ENCODE data around the gene VAMP7. TPM values are rescaled to one million over a fixed set of nuclear protein-coding genes. Genes with fewer than 3 reads are reported as not detected.

VAMP7 gene
- total RNA-seq, 1 experiment from 2014 or later: 31.5 TPM

DNA sequence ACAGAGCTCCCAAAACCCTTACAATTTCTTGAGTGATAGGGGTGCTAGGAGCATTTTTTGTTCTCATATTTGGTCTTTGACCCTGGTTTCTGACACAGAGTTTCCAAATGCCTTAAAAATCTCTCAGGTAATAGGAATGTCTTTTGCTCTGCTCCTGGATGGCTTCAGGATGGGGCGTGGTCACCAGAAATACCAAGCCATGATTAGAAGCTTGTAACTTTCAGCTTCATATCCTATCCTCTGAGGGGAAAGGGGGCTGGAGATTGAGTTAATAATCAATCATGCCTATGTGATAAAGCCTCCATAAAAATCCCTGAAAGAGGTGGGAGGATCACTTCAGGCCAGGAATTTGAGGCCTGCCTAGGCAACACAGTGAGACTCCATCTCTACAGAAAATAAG is 81.8 kb downstream of the VAMP7 start:
- Histone ChIP-seq H3K4me1 (peaks cover 20% of the 10 kb centered on the region; the same call in 1 of the 2 replicates), H3K4me3 (ENCODE audit: low read depth, low read length) (no peak overlapping the region), H3K9me3 (0 out of 2 replicates have a peak, but pooled peaks cover 7% of the 10 kb centered on the region), H3K27me3 (replicated peaks; ENCODE audit: control insufficient read depth, insufficient read depth, low read length) (no peaks in the 10 kb centered on the region), H3K36me3 (ENCODE audit: control insufficient read depth, insufficient read depth, low read length) (no peaks in the 10 kb centered on the region)
- Mint-ChIP-seq H3K27ac (ENCODE audit: unreplicated experiment) (peak overlapping the region; percentile 71), H3K4me1 (ENCODE audit: low read depth, unreplicated experiment) (no peaks in the 10 kb centered on the region), H3K4me3 (ENCODE audit: unreplicated experiment) (peak overlapping the region; percentile 11), H3K36me3 (ENCODE audit: insufficient read depth, unreplicated experiment) (no peaks in the 10 kb centered on the region), H3K9me3 (ENCODE audit: unreplicated experiment) (no peaks in the 10 kb centered on the region), H3K27me3 (ENCODE audit: insufficient read depth, unreplicated experiment) (no peaks in the 10 kb centered on the region)
- ChIA-PET POLR2A (no interaction called here), CTCF (no interaction called here)
- intact Hi-C loops (cut with micrococcal nuclease; ENCODE audit: unreplicated experiment): no loop called here
- peak; percentile 55 to 75 for DNase-seq
- TF ChIP-seq, protein P1, sequence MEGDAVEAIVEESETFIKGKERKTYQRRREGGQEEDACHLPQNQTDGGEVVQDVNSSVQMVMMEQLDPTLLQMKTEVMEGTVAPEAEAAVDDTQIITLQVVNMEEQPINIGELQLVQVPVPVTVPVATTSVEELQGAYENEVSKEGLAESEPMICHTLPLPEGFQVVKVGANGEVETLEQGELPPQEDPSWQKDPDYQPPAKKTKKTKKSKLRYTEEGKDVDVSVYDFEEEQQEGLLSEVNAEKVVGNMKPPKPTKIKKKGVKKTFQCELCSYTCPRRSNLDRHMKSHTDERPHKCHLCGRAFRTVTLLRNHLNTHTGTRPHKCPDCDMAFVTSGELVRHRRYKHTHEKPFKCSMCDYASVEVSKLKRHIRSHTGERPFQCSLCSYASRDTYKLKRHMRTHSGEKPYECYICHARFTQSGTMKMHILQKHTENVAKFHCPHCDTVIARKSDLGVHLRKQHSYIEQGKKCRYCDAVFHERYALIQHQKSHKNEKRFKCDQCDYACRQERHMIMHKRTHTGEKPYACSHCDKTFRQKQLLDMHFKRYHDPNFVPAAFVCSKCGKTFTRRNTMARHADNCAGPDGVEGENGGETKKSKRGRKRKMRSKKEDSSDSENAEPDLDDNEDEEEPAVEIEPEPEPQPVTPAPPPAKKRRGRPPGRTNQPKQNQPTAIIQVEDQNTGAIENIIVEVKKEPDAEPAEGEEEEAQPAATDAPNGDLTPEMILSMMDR (IDR thresholded peaks at IDR 0.05; ENCODE audit: insufficient read depth in 1 of 2, low read depth in 1 of 2, low read length in 1 of 2, severe bottlenecking in 1 of 2, unreplicated experiment in 1 of 2): no peak
- BruUV-seq (replicated peaks): no TSS peak

DNA sequence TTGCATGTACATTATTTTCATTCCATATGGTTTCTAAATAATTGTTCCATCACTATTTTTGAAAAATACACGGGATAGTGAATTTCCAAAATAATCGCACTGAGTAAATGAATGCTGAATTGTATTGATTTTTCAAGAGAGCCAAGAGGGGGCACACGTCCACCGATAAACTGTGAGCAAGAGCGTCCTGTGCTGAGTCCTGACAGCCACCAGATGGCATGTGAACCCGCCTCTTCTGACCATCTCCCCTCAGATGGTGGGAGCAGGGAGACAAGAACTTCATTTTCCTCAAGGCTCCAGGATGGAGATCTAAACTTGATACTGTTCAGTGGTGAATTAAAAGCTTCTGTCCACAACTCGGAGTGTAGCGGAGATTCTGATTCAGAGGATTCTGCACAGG is 85.7 kb downstream of the VAMP7 start:
- Mint-ChIP-seq H3K4me1 (ENCODE audit: low read depth, unreplicated experiment) (no peaks in the 10 kb centered on the region), H3K27me3 (ENCODE audit: insufficient read depth, unreplicated experiment) (no peaks in the 10 kb centered on the region), H3K9me3 (ENCODE audit: unreplicated experiment) (peaks cover 9% of the 10 kb centered on the region), H3K27ac (ENCODE audit: unreplicated experiment) (no peak overlapping the region), H3K36me3 (ENCODE audit: insufficient read depth, unreplicated experiment) (no peaks in the 10 kb centered on the region), H3K4me3 (ENCODE audit: unreplicated experiment) (no peak overlapping the region)
- H3K9me3 ChIP-seq: 0 out of 2 replicates have a peak, but pooled peaks cover 7% of the 10 kb centered on the region
- ChIA-PET POLR2A (no interaction called here), CTCF (no interaction called here)
- H3K4me3 ChIP-seq (ENCODE audit: low read depth, low read length): no peak overlapping the region
- no TSS peak for BruUV-seq (replicated peaks)
- DNase-seq: peak; percentile 21 to 40
- no peaks in the 10 kb centered on the region for H3K36me3 ChIP-seq (ENCODE audit: control insufficient read depth, insufficient read depth, low read length)
- H3K4me1 ChIP-seq: peaks cover 16% of the 10 kb centered on the region; the same call in 1 of the 2 replicates
- intact Hi-C loops (cut with micrococcal nuclease; ENCODE audit: unreplicated experiment): no loop called here
- no peaks in the 10 kb centered on the region for H3K27me3 ChIP-seq (replicated peaks; ENCODE audit: control insufficient read depth, insufficient read depth, low read length)
- TF ChIP-seq, protein P1 (IDR thresholded peaks at IDR 0.05; ENCODE audit: insufficient read depth in 1 of 2, low read depth in 1 of 2, low read length in 1 of 2, severe bottlenecking in 1 of 2, unreplicated experiment in 1 of 2): peak in 1 of 2 experiments; percentile 46

DNA sequence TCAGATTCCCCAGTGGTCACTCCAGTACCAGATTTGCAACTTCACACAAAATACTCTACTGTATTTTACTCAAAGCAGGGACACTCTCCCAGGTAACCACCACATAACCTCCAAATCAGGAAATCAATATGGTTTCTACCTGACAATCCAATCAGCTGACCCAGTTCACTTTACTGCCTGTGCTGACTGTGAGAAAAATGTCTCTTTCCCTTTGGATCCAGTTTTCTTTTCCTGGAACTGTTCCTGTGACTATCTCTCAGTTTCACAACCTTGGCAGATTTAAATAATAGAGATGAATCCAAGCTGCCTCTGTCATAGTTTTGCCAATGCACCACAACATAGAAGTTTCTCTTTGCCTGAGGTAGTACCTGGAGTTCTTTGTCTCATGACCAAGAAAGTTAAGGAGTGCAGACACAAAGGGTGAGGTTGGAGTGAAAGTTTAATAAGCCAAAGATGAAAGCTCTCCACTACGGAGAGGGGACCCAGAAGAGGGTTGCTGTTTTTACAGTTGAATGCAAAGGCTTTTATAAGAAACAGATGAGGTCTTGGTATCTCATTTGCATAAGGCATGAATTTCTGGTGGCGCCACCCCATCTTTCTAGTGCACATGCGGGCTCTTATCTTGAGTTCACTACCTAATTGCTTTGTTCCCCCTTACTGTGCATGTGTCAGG is 86.6 kb downstream of the VAMP7 start:
- Histone ChIP-seq H3K4me3 (ENCODE audit: low read depth, low read length) (no peak overlapping the region), H3K9me3 (0 out of 2 replicates have a peak, but pooled peaks cover 7% of the 10 kb centered on the region), H3K27me3 (replicated peaks; ENCODE audit: control insufficient read depth, insufficient read depth, low read length) (no peaks in the 10 kb centered on the region), H3K4me1 (peaks cover 7% of the 10 kb centered on the region; the same call in 1 of the 2 replicates), H3K36me3 (ENCODE audit: control insufficient read depth, insufficient read depth, low read length) (no peaks in the 10 kb centered on the region)
- no peaks in the 10 kb centered on the region for H3K36me3 Mint-ChIP-seq (ENCODE audit: insufficient read depth, unreplicated experiment)
- ChIA-PET POLR2A (no interaction called here), CTCF (no interaction called here)
- no peak overlapping the region for H3K27ac Mint-ChIP-seq (ENCODE audit: unreplicated experiment)
- no peak for DNase-seq
- intact Hi-C loops (cut with micrococcal nuclease; ENCODE audit: unreplicated experiment): no loop called here
- TF ChIP-seq, protein P1 (IDR thresholded peaks at IDR 0.05; ENCODE audit: insufficient read depth in 1 of 2, low read depth in 1 of 2, low read length in 1 of 2, severe bottlenecking in 1 of 2, unreplicated experiment in 1 of 2): no peak
- H3K27me3 Mint-ChIP-seq (ENCODE audit: insufficient read depth, unreplicated experiment): no peaks in the 10 kb centered on the region
- H3K4me1 Mint-ChIP-seq (ENCODE audit: low read depth, unreplicated experiment): no peaks in the 10 kb centered on the region
- H3K9me3 Mint-ChIP-seq (ENCODE audit: unreplicated experiment): peaks cover 9% of the 10 kb centered on the region
- no TSS peak for BruUV-seq (replicated peaks)
- H3K4me3 Mint-ChIP-seq (ENCODE audit: unreplicated experiment): no peak overlapping the region

Data from Caco-2 (cell line).